Measurements from ENCODE around the gene INHBE.
"Not testable (repeated sequence)": the region's sequence is repeated elsewhere in the genome, so short reads cannot be mapped to it uniquely, and the experiment has no call there.

Gene INHBE

DNA sequence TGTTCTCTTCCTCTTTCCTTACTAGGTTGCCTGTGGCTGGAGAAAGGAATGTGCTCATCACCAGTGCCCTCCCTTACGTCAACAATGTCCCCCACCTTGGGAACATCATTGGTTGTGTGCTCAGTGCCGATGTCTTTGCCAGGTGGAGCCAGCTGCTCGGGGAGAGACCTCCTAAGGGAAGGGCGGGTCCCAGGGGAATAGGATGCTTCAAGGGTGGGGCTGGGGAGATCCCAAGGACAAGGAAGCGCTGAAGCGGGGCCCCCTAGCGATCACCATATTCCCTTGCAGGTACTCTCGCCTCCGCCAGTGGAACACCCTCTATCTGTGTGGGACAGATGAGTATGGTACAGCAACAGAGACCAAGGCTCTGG is 43.0 kb downstream of the INHBE start:
- no peak for DNase-seq (ENCODE audit: low spot score)

DNA sequence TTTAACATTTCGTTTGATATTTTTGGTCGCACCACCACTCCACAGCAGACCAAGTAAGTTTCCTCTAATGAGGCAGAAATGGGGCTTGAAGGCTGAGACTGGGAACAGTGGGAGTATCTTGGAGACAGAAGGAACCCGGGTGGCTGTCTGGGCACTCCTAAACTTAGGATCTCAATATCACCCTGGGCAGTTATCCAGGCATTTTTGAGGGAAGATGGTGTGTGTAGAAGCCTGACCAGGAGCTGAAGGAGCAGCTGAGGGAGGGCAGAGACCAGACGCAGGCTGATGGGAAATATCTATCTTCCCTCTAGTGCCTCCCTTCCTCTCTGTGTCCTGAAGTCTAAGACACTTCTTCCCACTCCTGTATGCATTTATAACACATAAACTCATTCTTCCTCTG is 43.5 kb downstream of the INHBE start:
- no peak for DNase-seq (ENCODE audit: low spot score)

DNA sequence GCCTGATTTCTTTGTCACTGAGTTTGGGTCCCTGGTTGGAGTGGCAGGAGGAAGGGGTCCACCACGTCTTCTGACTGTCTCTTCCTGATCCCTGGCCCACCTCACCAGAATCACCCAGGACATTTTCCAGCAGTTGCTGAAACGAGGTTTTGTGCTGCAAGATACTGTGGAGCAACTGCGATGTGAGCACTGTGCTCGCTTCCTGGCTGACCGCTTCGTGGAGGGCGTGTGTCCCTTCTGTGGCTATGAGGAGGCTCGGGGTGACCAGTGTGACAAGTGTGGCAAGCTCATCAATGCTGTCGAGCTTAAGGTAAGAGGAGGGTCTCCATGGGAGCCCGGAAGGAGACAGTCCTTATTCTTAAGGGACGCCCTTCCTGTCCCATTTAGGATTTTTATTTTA is 45.1 kb downstream of the INHBE start:
- DNase-seq (ENCODE audit: low spot score): no peak

DNA sequence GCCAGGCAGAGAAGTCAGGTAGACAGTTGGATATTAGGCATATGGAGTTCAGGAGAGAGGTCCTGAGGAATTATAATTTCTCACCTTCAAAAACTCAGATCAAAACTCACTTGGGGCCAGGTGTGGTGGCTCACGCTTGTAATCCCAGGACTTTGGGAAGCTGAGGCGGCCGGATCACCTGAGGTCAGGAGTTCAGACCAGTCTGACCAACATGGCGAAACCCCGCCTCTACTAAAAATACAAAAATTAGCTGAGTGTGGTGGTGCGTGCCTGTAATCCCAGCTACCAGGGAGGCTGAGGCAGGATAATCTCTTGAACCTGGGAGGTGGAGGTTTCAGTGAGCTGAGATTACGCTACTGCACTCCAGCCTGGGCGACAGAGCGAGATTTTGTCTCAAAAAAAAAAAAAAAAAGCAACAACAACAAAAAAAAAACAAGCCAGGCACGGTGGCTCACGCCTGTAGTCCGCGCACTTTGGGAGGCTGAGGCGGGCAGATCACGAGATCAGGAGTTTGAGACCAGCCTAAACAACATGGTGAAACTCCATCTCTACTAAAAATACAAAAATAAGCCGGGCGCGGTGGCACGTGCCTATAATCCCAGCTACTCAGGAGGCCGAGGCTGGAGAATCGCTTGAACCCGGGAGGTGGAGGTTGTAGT is 47.3 kb downstream of the INHBE start:
- not testable (repeated sequence) for DNase-seq (ENCODE audit: low spot score)

DNA sequence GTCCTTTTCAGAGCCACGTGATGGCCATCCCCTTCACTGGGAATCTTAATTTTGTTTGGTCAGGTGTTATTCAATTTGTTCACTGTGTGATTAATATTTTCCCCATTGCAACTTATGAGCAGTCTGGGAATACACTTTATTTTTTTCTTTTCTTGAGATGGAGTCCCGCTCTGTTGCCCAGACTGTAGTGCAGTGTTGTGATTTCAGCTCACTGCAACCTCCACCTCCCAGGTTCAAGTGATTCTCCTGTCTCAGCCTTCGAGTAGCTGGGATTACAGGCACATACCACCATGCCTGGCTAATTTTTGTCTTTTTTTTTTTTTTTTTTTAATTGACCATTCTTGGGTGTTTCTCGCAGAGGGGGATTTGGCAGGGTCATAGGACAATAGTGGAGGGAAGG is 51.4 kb downstream of the INHBE start:
- DNase-seq (ENCODE audit: low spot score): not testable (repeated sequence)

All from COLO829 (cell line).